GM18868 (cell line): ENCODE data around the gene DTHD1.

Experiments
- ATAC-seq: cut with Tn5 transposase; IDR thresholded peaks from one replicate; pipeline ENCODE4 v1.9.1; 2021; ENCODE audit warnings: mild to moderate bottlenecking, moderate library complexity; ENCODE audit not compliant: unreplicated experiment

DTHD1 gene

DNA sequence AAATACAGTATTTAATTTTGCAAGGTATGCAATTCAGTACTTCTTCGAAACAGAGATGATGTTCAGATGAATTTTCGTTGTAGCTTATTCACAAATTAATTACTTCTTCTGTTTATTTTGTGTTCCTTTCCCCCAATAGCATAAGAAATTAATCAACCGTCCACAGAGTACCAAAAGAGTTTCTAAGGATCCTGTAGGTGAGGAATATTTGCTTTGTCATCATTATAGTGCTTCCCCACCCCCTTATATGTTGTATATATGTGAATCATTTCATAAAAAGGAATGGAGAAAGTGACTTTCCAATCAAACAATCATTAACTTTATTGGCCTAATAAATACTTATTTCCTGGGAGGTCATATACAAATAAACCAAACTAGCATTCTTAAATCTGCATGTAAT is 57.6 kb downstream of the DTHD1 start:
- ATAC-seq, result no peak

DNA sequence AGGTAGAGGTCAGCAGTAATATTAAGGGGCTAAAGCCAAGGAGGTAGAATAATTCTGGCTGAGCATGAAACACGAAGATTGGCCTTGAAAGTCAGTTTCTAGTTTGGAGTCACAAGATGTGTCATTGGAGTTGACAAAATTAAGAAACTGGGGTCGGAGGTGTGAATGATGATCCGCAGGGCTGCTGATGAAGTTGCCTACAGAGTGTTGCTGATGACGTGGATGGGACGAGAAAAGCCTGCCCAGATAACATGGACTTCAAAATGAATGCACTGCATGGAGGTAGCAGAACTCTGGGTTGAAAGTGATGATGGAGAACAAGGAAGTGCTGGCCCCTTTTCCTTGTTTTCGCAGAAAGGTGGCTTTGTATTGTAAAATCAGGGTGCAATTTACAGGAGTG is 60.5 kb downstream of the DTHD1 start:
- ATAC-seq, result no peak

DNA sequence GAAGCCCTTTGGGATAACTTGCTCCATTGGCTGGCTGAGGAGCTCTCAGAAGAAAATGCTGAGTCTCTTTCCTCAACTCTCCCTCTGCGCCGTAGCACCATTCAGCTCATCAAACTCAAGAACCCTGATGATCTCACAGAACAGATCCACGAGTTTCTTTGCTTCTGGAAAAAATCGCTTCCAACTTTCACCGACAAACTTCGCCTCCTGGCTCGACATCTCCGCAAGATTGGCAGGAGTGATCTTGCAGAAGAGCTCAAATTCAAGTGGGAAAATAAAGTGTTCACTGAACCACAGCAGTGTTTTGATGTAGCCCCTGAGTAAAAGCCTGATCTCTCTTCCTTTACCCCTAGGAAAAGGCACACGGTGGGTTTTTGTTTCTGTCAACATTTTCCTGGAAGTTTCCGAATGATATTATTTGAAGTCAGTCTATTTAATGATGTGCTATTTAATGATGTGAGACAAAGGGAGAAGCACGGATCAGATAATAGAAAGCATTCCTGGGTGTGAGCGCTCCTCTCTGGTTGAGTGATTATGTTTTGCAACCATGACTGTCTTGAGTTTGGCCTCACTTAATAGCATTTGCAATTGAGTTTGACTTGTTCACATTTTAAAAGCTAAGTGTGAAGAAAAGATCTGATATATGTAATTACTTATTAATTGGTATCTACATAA is 62.2 kb downstream of the DTHD1 start:
- no peak for ATAC-seq

DNA sequence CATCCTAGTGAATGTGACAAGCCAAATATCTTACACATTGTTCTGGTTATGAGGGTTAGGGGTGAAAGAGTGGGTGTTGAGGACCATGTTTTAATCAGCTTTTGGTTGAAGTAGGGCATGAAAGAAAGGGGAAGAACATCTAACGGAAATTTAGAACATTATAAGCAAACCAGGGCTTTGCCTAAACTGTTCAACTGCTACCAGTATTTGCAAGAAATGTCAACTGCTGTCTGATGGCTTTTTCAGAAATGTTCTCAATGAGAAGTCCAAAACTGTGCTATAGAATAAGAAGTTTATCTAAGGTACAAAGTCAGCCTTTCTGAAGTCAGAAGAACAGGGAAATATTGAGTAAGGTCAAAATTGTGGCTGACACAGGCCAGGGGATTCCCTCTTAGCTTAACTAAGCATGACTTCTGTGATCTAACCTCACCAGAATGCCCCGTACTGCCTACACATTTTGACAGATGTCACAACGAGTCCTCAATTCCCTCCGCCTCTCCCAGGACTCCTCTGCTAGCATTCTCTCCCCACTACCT is 67.1 kb downstream of the DTHD1 start:
- peak; percentile 94 for ATAC-seq

- no peak for ATAC-seq
Observed at GRCh38 chr4:36349938-36350549, 68.6 kb downstream of the DTHD1 start.

DNA sequence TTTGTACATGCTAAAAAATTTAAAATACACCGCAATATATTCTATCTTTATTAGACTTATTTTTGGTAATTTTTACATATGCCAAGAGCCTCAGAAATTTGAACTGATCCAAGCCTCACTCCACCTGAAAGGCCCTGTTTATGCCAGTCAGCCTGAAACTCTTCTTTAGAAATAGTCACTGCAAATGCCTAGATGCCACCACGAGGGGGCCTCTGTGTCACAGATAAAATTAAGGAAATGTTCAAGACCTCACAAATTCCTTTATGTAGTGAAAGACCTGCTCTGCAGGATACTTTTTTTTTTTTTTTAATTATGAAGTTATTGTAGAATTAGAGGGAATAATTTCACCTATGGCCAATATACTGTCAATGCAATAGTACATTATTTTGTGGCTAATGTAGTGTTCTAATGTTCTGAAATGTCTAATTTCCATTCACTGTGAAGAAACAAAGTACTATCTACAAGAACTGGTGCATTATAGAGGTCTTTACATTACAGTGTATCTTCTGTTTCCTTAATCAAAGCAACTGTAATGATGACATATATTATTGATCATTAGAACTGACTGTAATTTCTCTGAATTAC is 69.8 kb downstream of the DTHD1 start:
- peak; percentile 58 for ATAC-seq

- ATAC-seq, result no peak
Observed at GRCh38 chr4:36353998-36354397, 72.6 kb downstream of the DTHD1 start.

DNA sequence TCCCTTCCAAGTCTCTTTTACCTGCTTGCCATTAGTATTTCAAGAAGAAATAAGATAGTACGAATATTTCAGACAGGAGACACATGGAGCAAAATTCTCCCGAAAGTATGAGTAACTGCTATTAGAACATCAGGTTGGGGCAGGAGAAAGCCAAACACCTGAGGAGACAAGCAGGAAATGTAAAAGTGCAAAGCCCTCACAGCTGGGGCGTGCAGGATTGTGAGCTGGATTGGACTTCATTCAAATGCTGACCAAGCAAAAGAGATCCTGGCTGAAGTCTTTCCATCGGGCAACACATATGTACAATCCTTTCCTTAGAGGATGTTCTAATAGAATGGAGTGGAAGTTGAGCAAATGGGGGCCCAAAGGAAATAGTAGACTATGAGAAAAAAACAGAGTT is 76.8 kb downstream of the DTHD1 start:
- no peak for ATAC-seq

DNA sequence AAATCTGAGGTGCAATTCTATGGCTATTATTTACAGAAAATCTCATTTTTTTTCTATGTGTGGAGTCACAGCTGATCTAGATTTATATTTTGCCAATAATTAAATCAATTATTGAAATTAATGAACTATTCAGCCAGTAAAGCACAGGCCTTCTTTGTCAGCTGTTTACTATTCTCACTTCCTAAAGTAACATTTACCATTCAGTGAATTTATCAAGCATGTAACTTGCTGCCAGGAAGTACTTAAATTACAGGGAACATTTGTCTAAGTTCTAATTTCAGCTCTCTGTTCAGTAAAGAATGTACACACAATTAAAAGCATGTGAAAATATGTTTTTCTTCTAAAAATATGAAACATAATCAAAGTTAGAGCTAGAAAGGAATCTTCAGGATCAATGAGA is 79.3 kb downstream of the DTHD1 start:
- no peak for ATAC-seq

DNA sequence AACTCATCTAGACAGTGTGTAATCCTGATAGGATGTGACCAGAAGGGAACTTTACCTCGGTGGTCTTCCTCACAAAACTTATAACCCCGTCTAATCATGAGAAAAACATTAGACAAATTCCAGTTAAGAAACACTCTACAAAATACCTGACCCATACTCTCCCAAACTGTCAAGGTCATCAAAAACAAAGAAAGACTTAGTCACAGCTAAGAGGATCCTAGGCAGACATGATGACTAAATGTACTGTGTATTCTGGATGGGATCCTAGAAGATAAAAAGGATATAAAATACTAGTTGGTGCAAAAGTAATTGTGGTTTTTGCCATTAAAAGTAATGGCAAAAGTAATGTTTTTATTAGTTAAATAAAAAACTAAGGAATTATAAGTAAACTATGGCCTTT is 81.6 kb downstream of the DTHD1 start:
- ATAC-seq, result no peak

DNA sequence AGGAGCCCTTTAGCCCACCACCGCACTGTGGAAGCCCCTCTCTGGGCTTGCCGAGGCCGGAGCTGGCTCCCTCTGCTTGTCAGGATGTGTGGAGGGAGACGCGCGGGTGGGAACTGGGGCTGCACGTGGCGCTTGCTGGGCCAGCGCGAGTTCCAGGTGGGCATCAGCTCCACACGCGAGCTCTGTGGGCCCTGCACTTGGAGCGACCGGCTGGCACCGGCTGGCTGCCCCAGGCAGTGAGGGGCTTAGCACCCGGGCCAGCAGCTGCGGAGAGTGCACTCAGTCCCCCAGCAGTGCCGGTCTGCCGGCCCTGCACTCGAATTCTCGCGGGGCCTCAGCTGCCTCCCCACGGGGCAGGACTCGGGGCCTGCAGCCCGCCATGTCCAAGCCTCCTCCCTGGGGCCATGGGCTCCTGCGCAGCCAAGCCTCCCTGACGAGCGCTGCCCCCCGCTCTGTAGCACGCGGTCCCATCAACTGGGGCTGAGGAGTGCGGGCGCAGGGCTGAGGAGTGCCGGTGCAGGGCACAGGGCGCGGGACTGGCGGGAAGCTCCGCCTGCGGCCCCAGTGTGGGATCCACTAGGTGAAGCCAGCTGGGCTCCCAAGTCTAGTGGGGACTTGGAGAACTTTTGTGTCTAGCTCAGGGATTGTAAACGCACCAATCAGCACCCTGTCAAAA is 93.6 kb downstream of the DTHD1 start:
- no peak for ATAC-seq

- ATAC-seq, result peak; percentile 90
Observed at GRCh38 chr4:36385951-36386571, 104.6 kb downstream of the DTHD1 start.

DNA sequence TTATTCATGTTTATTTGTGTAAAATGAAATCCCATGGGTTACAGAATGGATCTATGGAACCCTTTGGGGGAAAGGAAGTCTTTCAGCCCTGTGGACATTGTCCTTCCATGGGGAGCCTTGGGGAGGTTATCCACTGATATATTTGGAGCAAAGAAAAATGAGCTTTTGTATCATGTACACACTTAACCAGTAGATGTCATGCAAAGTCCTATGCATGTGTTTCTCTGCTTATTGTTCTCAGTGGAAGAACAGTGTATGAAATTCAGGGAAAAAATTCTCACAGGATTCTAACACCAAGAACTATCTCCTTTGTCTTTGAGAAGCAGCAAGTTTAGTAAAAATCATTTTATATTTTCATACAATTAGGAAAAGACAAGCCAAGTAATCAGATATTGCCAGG is 105.3 kb downstream of the DTHD1 start:
- no peak for ATAC-seq

- no peak for ATAC-seq
Observed at GRCh38 chr4:36388710-36389109, 107.3 kb downstream of the DTHD1 start.

DNA sequence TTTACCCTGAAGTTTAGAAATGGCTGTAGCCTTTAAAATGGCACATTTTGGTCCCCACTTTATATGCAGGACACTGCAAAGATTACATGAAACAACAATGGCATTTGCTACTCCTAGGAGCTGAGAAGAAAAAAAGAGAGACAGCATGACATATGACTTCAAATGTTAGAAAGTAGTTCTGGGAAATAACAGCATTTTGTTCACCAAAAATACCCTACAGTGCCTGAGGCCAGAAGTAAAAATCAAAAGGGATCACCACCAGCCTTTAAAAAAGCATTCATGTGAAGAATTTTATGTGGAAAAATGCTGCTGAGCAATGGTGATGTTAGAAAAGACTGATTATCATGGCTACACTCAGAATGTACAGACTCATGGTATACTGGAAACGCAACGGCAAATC is 110.0 kb downstream of the DTHD1 start:
- ATAC-seq, result no peak

DNA sequence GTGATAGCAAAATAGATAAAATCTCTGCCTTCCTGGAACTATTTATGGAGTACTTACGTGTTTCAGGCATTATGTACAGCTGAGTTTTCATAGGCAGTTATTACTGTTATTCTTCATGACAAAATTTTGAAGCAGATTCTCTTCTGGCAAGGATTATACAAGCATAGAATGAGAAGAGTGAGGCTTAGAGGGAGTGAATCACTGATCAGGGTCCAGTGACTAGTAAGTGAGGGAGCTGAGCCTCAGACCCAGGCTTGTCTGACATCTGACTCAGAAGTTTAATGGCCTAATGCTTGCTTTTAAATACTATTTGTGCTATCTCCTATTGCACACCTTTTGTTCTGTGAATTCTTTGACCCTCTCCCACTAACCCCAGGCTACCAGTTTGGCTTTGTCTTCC is 110.6 kb downstream of the DTHD1 start:
- no peak for ATAC-seq

DNA sequence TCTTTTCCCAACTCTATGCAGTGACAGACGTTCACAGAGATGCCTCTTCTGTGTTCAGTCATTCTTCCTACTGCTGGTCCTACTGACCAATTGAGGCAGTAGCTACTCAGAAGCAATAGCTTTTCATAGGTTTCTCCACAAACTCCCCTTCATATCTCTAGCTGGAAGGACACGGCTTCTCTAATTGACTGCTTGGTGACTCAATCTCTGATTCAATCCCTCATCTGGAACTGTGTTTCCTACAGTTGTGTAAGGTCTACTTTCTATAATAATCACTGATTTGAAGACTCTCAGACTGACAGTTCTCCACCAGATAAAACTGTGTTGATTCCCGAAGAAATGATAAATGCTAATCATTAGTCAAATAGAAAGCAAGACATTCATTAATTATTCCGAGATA is 111.5 kb downstream of the DTHD1 start:
- ATAC-seq, result no peak
